KBM-7 (cell line): ENCODE data around the gene ABCC3.
A peak's percentile ranks its signal among the peaks of the same experiment; 100 is the strongest.

ENCODE experiments used
- DNase-seq: peaks from one replicate; pipeline ENCODE4 v3.0.0-alpha.2; 2015
- in situ Hi-C: fragments of 300-500 bp; cut with MboI; formaldehyde crosslinking; loops from 2 replicates; pipeline ENCODE4 v1.14.3; 2020; ENCODE audit warnings: low sequenced_read_pairs, low pct_unique_long_range_greater_than_20kb, mixed read lengths

Gene ABCC3

GRCh38 chr17:50604513-50604912 lies 30.2 kb upstream of the ABCC3 start:
- in situ Hi-C loops = no loop called here
- DNase-seq = no peak

- DNase-seq = no peak
- in situ Hi-C loops = no loop called here
Observed at GRCh38 chr17:50605429-50605828, 29.3 kb upstream of the ABCC3 start.

- DNase-seq = no peak
- in situ Hi-C loops = no loop called here
Observed at GRCh38 chr17:50607522-50608175, 27.0 kb upstream of the ABCC3 start.

- in situ Hi-C loops = no loop called here
- DNase-seq = no peak
Observed at GRCh38 chr17:50608700-50609379, 25.8 kb upstream of the ABCC3 start.

GRCh38 chr17:50609380-50610074 lies 25.2 kb upstream of the ABCC3 start:
- in situ Hi-C loops = no loop called here
- DNase-seq = no peak

- DNase-seq = no peak
- in situ Hi-C loops = no loop called here
Observed at GRCh38 chr17:50611634-50612033, 23.0 kb upstream of the ABCC3 start.

- DNase-seq = no peak
- in situ Hi-C loops = no loop called here
Observed at GRCh38 chr17:50612281-50612680, 22.4 kb upstream of the ABCC3 start.

DNA sequence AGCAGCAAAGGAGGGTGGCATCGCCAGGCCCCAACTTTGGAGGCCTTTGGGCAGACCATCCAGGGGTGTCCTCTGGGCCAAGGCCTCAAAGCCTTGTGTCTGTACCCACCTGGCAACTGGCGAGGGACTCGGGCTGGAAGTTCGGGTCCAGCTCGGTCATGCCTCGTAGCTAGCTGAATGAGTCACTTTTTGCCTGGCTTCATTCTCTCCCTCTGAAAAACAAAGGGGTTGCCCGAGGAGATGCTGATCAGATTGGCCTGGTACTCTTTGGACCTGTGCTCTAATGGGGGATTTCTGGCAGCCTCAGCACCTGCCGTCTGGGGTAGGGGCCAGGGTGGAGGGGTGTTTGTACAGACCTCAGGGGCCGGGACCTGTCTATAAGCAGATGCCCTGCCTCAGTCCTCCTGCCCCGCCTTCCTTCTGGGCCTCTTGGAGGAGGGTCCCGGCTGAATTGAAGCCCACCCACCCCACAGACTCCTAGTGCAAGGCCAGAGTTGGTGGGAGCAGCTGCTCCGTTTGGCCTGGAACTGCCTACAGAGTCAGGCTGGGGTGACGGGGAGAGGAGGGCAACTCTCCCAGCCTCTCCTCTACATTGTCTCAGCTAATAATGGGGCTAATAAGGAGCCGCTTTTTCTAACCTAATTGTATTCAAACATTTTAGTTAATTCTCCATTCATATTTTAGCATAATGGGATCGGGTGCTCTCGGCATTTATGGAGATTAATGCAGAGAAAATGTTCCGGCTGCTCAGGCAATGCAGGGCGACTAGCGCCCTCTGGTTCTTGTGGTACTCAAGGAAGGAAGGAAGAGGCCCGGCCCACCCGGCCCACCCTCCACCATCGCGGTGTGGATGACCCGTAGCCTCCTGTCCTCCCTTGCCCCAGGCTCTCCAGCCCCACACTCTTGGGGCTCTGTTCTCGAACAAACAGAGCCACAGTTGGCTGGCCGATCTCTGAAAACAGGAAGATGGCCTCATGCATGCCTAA lies 21.4 kb upstream of the ABCC3 start:
- DNase-seq = no peak
- in situ Hi-C loops = no loop called here

DNA sequence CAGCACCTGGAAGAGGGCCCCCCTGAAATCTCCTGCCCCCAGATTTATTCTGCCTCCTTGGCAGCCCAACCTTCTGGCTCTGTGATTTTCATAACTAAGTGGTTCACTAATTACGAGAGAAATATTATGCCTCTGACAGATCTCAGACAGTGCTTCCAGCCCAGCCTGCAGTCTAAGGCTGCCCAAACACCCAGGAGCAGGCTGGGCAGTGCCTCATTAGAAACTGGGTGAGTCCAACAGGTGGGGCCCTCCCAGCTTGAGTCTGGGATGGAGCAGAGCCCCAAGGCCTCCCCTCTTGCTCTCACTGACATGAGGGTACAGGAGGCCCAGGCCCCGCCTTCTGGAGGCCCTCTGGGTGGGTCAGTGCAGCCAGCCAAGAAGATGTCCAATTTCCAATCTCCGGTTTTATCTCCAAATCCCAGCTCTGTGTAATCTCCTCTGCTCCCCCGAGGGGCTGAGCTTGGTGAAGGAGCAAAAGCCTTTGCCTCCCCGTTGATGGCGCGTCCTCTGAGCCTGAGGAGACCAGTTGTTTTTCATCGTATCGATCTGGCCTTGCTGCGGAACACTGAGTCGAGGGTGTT lies 20.1 kb upstream of the ABCC3 start:
- DNase-seq = no peak
- in situ Hi-C loops = no loop called here

DNA sequence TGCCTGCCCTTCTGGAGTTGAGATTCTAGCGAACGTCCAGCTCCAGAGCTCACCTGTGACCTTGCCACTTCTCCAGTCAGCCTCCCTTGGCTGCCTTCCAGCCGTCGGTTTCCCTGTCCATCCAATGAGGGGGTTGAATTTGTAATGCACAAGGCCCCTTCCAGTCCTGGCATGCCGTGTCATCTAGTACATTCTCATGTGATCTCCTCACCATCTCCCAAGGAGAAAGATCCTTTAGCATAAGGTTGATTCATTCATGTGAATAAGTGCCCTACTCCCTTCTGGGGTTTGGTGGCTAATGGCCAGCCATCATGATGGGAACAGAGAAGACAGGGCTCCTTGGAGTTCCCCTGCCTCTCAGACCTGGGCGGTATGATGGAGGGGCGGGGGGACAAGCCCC lies 18.9 kb upstream of the ABCC3 start:
- DNase-seq = no peak
- in situ Hi-C loops = no loop called here

DNA sequence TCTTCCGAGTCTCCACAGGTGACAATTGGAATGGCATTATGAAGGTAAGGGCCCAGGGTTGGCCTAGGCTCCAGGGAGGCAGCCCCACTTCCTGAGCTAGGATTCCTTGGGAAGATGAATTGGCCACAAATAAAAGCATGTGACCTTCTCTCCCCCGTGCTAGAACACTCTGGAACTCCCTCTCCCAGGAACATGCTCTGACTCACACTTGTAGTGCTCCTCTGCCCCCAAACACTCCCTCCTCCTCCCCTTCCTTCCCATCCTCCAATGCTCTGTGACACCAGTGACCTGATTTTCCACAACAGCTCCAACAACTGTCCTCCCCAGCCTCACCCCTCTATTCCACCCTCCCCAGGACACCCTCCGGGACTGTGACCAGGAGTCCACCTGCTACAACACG lies 16.4 kb upstream of the ABCC3 start:
- no peak for DNase-seq
- in situ Hi-C loops = no loop called here

DNA sequence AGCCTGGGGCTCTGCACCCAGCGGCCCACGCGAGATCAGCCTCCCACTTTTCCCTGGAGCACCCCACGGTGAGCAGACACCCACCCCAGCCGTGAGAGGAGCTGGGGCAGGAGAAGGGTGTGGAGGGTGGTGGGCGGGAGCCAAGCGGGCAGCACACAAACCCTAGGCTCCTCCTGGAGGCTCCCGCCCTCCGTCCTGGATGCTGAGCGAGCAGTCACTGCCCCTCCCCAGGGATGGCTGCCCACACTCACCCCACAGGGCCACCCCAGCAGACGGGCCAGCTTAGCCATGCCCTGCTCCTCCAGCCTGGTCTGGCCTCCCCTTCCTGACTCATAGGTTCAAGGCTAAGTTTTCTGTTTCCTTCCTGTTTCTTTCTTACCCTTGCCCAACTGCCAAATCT lies 15.7 kb upstream of the ABCC3 start:
- DNase-seq = no peak
- in situ Hi-C loops = no loop called here

GRCh38 chr17:50619489-50619888 lies 15.2 kb upstream of the ABCC3 start:
- no peak for DNase-seq
- in situ Hi-C loops = no loop called here

DNA sequence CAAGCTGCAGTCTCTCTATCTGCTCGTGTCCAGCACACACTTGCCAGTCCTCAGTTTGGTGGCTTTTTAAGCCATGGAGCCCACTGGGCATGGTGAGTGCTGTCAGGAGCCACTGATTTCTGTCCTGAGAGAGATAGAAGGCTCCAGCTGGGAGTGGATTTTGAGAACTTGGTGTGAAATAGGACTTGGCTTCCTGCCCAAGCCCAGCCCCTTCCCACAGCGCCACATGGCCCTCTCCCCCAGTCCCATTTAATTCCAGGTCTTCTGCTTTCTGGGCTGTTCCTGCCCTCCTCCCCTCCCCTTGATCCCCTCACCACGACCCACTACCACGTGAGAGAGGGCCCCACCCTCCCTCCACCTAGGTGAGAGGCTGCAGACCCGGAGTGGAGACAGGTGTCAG lies 14.4 kb upstream of the ABCC3 start:
- in situ Hi-C loops = no loop called here
- no peak for DNase-seq

GRCh38 chr17:50620858-50621257 lies 13.8 kb upstream of the ABCC3 start:
- in situ Hi-C loops = no loop called here
- no peak for DNase-seq

DNA sequence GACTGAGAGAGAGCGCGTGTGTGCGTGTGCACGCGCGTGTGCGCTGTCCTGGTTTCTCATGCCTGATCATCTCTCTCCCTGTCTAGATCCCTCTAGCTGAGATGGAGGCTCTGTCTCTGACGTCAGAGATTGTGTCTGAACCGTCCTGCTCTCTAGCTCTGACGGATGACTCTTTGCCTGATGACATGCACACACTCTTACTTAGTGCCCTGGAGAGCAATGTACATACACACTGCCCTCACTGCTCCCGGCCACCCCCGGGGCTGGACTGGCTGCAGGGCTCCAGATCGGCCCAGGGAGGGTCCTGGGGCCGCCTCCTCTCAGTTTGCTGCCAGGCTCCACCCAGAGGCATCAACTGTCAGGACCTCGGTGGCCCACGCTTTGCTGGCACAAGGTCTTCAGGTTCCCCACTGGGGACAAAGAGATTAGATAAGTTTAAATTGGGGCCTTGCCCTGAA lies 13.1 kb upstream of the ABCC3 start:
- no peak for DNase-seq
- in situ Hi-C loops = no loop called here

GRCh38 chr17:50624321-50624934 lies 10.3 kb upstream of the ABCC3 start:
- no peak for DNase-seq
- in situ Hi-C loops = no loop called here

- DNase-seq = peak; percentile 15
- in situ Hi-C loops = no loop called here
Observed at GRCh38 chr17:50625032-50625871, 9.4 kb upstream of the ABCC3 start.
